H1 (cell line): ENCODE measurements around the gene VIPR2. TPM values are rescaled to one million over a fixed set of nuclear protein-coding genes. Genes with fewer than 3 reads are reported as not detected.

Experiments
- CTCF ChIA-PET: fragments of 300-600 bp; sonication (Branson Sonifier 250); formaldehyde crosslinking; loops from one replicate; lab custom pipeline; 2021; ENCODE audit not compliant: partially characterized antibody; lab: Charles Lee
- POLR2A ChIA-PET: fragments of 300-600 bp; sonication (Branson Sonifier 250); formaldehyde crosslinking; loops from one replicate; lab custom pipeline; 2021; ENCODE audit warnings: inconsistent platforms; ENCODE audit not compliant: partially characterized antibody; lab: Charles Lee
- DNase-seq, 2 experiments: peaks; one replicate each; pipeline versions ENCODE4 v3.0.0 to v3.0.0-alpha.2; 2010 to 2022; ENCODE audit warnings: low spot score in 2 of 2, low read depth in 1 of 2, mixed read lengths in 1 of 2
- FAIRE-seq: peaks from 2 replicates; lab custom pipeline; 2011; peaks lifted over from hg19 to GRCh38; lab: Jason Lieb, UNC
- H2AFZ ChIP-seq: 2 replicates; pipeline ENCODE4 v1.8.1; 2012; ENCODE audit warnings: low read length, inconsistent platforms
- H2AK5ac ChIP-seq: 2 replicates; pipeline ENCODE4 v1.6.1; 2013; ENCODE audit warnings: low read depth, low read length
- H2BK120ac ChIP-seq: replicated peaks from 2 replicates; pipeline ENCODE3; 2013; ENCODE audit warnings: low read depth, low read length, inconsistent platforms
- H2BK12ac ChIP-seq: 2 replicates; pipeline ENCODE4 v1.6.1; 2013; ENCODE audit warnings: low read depth, low read length
- H2BK15ac ChIP-seq: 2 replicates; pipeline ENCODE4 v1.6.1; 2013; ENCODE audit warnings: low read length
- H2BK20ac ChIP-seq: 2 replicates; pipeline ENCODE4 v1.6.1; 2013; ENCODE audit warnings: low read length
- H2BK5ac ChIP-seq: 2 replicates; pipeline ENCODE4 v1.6.1; 2013; ENCODE audit warnings: low read depth, low read length
- H3K14ac ChIP-seq: 2 replicates; pipeline ENCODE4 v1.6.1; 2013; ENCODE audit warnings: inconsistent platforms; ENCODE audit not compliant: insufficient read length
- H3K18ac ChIP-seq: 2 replicates; pipeline ENCODE4 v1.6.1; 2013; ENCODE audit warnings: low read length; ENCODE audit errors: extremely low read depth
- H3K23ac ChIP-seq: 2 replicates; pipeline ENCODE4 v1.6.1; 2013; ENCODE audit warnings: inconsistent platforms; ENCODE audit not compliant: insufficient read length
- H3K23me2 ChIP-seq: 2 replicates; pipeline ENCODE4 v1.6.1; 2013; ENCODE audit warnings: low read depth, low read length
- H3K27ac ChIP-seq: 2 replicates; pipeline ENCODE4 v1.6.1; 2011; ENCODE audit warnings: low read depth, low read length, inconsistent platforms
- H3K27me3 ChIP-seq, 4 experiments: replicated peaks in 1 of 4; 1 replicate in 1 of 4; 2 replicates in 3 of 4; pipeline versions ENCODE4 v1.6.1 to v1.8.1; 2011 to 2013; ENCODE audit warnings: low read length in 3 of 4, mild to moderate bottlenecking in 3 of 4, inconsistent platforms in 2 of 4, mixed read lengths in 2 of 4, moderate library complexity in 1 of 4; ENCODE audit not compliant: control insufficient read depth in 3 of 4, insufficient read depth in 3 of 4; ENCODE audit errors: extremely low read depth in 1 of 4
- H3K36me3 ChIP-seq, 4 experiments: 2 replicates each; pipeline versions ENCODE4 v1.6.1 to v1.8.1; 2011 to 2013; ENCODE audit warnings: mild to moderate bottlenecking in 4 of 4, low read length in 3 of 4, moderate library complexity in 2 of 4, control low read depth in 1 of 4, inconsistent platforms in 1 of 4; ENCODE audit not compliant: insufficient read depth in 4 of 4, control insufficient read depth in 2 of 4
- H3K4ac ChIP-seq: replicated peaks from 2 replicates; pipeline ENCODE3; 2013; ENCODE audit warnings: low read length, low read depth, mixed read lengths, inconsistent platforms; ENCODE audit not compliant: insufficient read length
- H3K4me1 ChIP-seq, 4 experiments: replicated peaks in 1 of 4; 1 replicate in 1 of 4; 2 replicates in 3 of 4; pipeline versions ENCODE4 v1.6.1 to v1.8.1; 2011 to 2013; ENCODE audit warnings: low read length in 3 of 4, inconsistent platforms in 2 of 4, mixed read lengths in 1 of 4; ENCODE audit not compliant: insufficient read depth in 4 of 4, control insufficient read depth in 3 of 4
- H3K4me2 ChIP-seq, 2 experiments: 2 replicates each; pipeline versions ENCODE4 v1.6.1 to v1.8.1; 2011 to 2013; ENCODE audit warnings: low read depth in 2 of 2, low read length in 2 of 2, control low read depth in 1 of 2, inconsistent platforms in 1 of 2, mild to moderate bottlenecking in 1 of 2; ENCODE audit not compliant: insufficient read depth in 1 of 2
- H3K4me3 ChIP-seq, 4 experiments: fragments of 200-600, 300-600 bp in 1 of 4; sonication (generic), shearing (Covaris generic), sonication (Bioruptor Twin) in 1 of 4; 2 replicates each; pipeline versions ENCODE4 v1.5.1 to v1.8.1; 2011 to 2016; ENCODE audit warnings: low read length in 4 of 4, low read depth in 3 of 4, control low read depth in 2 of 4, inconsistent platforms in 2 of 4, mild to moderate bottlenecking in 2 of 4, mixed read lengths in 1 of 4, moderate library complexity in 1 of 4; ENCODE audit not compliant: insufficient read depth in 2 of 4; ENCODE audit errors: extremely low read depth in 1 of 4
- H3K56ac ChIP-seq: replicated peaks from 2 replicates; pipeline ENCODE3; 2013; ENCODE audit warnings: low read depth, mild to moderate bottlenecking, mixed read lengths, low read length, inconsistent platforms; ENCODE audit not compliant: insufficient read length
- H3K79me1 ChIP-seq: 2 replicates; pipeline ENCODE4 v1.6.1; 2013; ENCODE audit warnings: low read depth, low read length, control low read depth
- H3K79me2 ChIP-seq, 2 experiments: 2 replicates each; pipeline versions ENCODE4 v1.6.1 to v1.8.1; 2012 to 2013; ENCODE audit warnings: low read length in 2 of 2, mild to moderate bottlenecking in 2 of 2, inconsistent platforms in 1 of 2; ENCODE audit not compliant: insufficient read depth in 2 of 2, control insufficient read depth in 1 of 2
- H3K9ac ChIP-seq, 4 experiments: replicated peaks in 1 of 4; 1 replicate in 1 of 4; 2 replicates in 3 of 4; pipeline versions ENCODE4 v1.6.1 to v1.8.1; 2011 to 2013; ENCODE audit warnings: low read depth in 3 of 4, low read length in 3 of 4, control low read depth in 2 of 4, mild to moderate bottlenecking in 2 of 4, moderate library complexity in 2 of 4, inconsistent platforms in 1 of 4; ENCODE audit errors: extremely low read depth in 1 of 4
- H3K9me3 ChIP-seq, 2 experiments: 2 replicates each; pipeline versions ENCODE4 v1.6.1 to v1.8.1; 2012 to 2013; ENCODE audit warnings: mild to moderate bottlenecking in 2 of 2, moderate library complexity in 2 of 2, control low read depth in 1 of 2, inconsistent platforms in 1 of 2, low read depth in 1 of 2, low read length in 1 of 2, mixed read lengths in 1 of 2; ENCODE audit not compliant: insufficient read depth in 2 of 2
- H4K20me1 ChIP-seq, 2 experiments: replicated peaks in 1 of 2; 2 replicates each; pipeline versions ENCODE3 to v1.8.1; 2011 to 2013; ENCODE audit warnings: inconsistent platforms in 2 of 2, low read length in 2 of 2, mild to moderate bottlenecking in 1 of 2; ENCODE audit not compliant: insufficient read depth in 2 of 2, control insufficient read depth in 1 of 2
- H4K5ac ChIP-seq: 2 replicates; pipeline ENCODE4 v1.6.1; 2013; ENCODE audit warnings: low read length, low read depth, mixed read lengths, inconsistent platforms; ENCODE audit not compliant: insufficient read length
- H4K8ac ChIP-seq: 2 replicates; pipeline ENCODE4 v1.8.0; 2013; ENCODE audit warnings: mild to moderate bottlenecking, moderate library complexity, low read length, inconsistent platforms; ENCODE audit not compliant: insufficient read depth; ENCODE audit errors: extremely low read depth
- H4K91ac ChIP-seq: replicated peaks from 2 replicates; pipeline ENCODE3; 2013; ENCODE audit warnings: low read length, mixed read lengths, inconsistent platforms; ENCODE audit not compliant: insufficient read length
- ASH2L ChIP-seq: fragments of 200-600, 300-600 bp; sonication (generic); IDR thresholded peaks from one replicate; pipeline ENCODE4 v1.7.1; 2017; ENCODE audit warnings: low read length
- CBX8 ChIP-seq: fragments of 300-800, 300-1000 bp; sonication (generic); IDR thresholded peaks from 2 replicates; pipeline ENCODE4 v1.7.1; 2016; ENCODE audit warnings: low read depth, low read length, borderline replicate concordance
- EP300 ChIP-seq, 2 experiments: IDR thresholded peaks; 1 replicate in 1 of 2; 2 replicates in 1 of 2; pipeline ENCODE4 v1.6.1; 2011 to 2012; ENCODE audit warnings: low read depth in 2 of 2, low read length in 2 of 2, mild to moderate bottlenecking in 2 of 2, borderline replicate concordance in 1 of 2, inconsistent platforms in 1 of 2, moderate library complexity in 1 of 2
- KDM4A ChIP-seq: IDR thresholded peaks from one replicate; pipeline ENCODE4 v1.7.1; 2012; ENCODE audit warnings: low read depth, mild to moderate bottlenecking, moderate library complexity, low read length, inconsistent platforms; ENCODE audit not compliant: severe bottlenecking
- MAX ChIP-seq: IDR thresholded peaks from 2 replicates; pipeline ENCODE4 v1.6.1; 2012; ENCODE audit warnings: inconsistent platforms
- RNF2 ChIP-seq: fragments of 200-900, 300-1000 bp; sonication (generic); IDR thresholded peaks from 2 replicates; pipeline ENCODE4 v1.7.1; 2016; ENCODE audit warnings: borderline replicate concordance, low read depth, mild to moderate bottlenecking, antibody characterized with exemption, low read length; ENCODE audit not compliant: poor library complexity, severe bottlenecking; ENCODE audit errors: missing control alignments
- SRF ChIP-seq: IDR thresholded peaks from 2 replicates; pipeline ENCODE4 v1.6.1; 2011; ENCODE audit warnings: mild to moderate bottlenecking, low read depth, low read length, moderate library complexity
- SUZ12 ChIP-seq: fragments of 200-600 bp; sonication (generic); IDR thresholded peaks from 2 replicates; pipeline ENCODE4 v1.6.1; 2012; ENCODE audit warnings: mild to moderate bottlenecking, inconsistent platforms, low read length, moderate library complexity, mixed read lengths
- TAF7 ChIP-seq: optimal IDR thresholded peaks from 2 replicates; pipeline ENCODE3; 2011; ENCODE audit warnings: low read depth, mild to moderate bottlenecking, inconsistent platforms, low read length, moderate library complexity, borderline replicate concordance
- WGBS, 2 experiments: shearing (Covaris generic) in 1 of 2; methylation state at CpG; one replicate each; pipeline versions ENCODE4 v1.1.6 to v1.1.7; 2013 to 2015; ENCODE audit warnings: low lambda C conversion rate in 2 of 2, mixed read lengths in 2 of 2, inconsistent platforms in 1 of 2, low coverage in 1 of 2, missing lambda C conversion rate in 1 of 2; ENCODE audit not compliant: insufficient replicate concordance in 2 of 2, insufficient coverage in 1 of 2, insufficient read length in 1 of 2; ENCODE audit errors: extremely low coverage in 1 of 2, missing lambda C conversion rate in 1 of 2; 5-methylcytosine and 5-hydroxymethylcytosine counted together
- polyA plus RNA-seq, 7 experiments: library from polyadenylated mRNA; depleted of rRNA in 3 of 7; stranded (reverse) in 5 of 7; unstranded in 2 of 7; fragments of >200 nt in 5 of 7; fragments of 200-250 nt in 2 of 7; gene quantifications; 1 replicate in 5 of 7; 2 replicates in 1 of 7; 4 replicates in 1 of 7; pipeline versions ENCODE4 v1.2.1 to v1.2.3, GENCODE V29; 2011 to 2013; ENCODE audit warnings: missing spikeins in 2 of 7, mixed read lengths in 2 of 7
- total RNA-seq: library from RNA; stranded (reverse); fragmentation: NEBNext Ultra II Directional; extraction: Animal tissue kit (Norgen Biotek cat#: 25700); gene quantifications from 2 replicates; pipeline ENCODE4 v1.2.1, GENCODE V29; 2021

VIPR2 gene
- total and polyA plus RNA-seq, 2 of the 8 experiments (the other 6 are each of a cell fraction or from before 2014, with no cell fraction given) = 2.4 to 6.3 TPM

DNA sequence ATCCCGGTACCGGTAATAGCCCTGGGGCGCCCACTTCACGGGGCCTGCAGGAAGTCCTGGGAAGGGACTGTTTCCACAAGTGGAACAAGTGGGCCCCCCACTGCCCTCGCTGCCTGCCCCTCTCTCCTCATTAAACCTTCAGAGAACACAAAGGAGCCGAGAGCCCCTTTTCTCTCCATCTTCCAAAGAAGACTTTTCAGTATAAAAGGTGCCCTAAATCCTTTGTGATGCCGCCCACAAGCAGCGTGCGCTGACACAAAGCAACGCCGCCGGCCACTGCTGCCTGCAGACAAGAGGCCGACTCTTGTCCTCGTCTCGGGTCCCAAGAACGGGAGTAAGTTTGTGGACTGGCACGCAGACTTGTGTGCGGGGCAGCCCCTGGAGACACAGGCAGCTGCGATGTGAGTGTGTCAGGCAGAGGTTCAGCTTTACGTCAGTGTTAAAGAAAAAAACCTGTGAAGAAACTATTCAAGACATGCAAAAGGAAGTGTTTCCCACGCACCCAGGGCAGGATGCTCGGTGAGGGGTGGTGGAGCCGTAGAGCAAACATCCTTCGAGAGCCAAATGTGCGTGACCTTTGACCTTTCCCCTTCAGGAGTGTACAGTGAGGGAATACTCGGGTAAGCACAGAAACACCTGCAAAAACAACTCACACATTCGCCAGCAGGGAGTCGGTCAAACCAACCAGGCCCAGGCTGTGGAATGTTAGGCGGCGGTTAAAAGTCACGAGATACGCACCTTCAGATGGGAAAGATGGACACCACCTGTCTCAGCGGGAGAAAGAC is 118.2 kb downstream of the VIPR2 start:
- H3K18ac ChIP-seq = no peak overlapping the region; the same call in 1 of the 2 replicates
- H2BK12ac ChIP-seq = no peak overlapping the region
- no peak overlapping the region for H3K9ac ChIP-seq
- H2BK120ac ChIP-seq = no peak overlapping the region
- H3K27ac ChIP-seq = no peak overlapping the region
- H3K23me2 ChIP-seq = peaks cover 11% of the 10 kb centered on the region; the same call in 1 of the 2 replicates
- H3K27me3 ChIP-seq = peaks cover 0 to 3% (median 1%) of the 10 kb centered on the region in 4 experiments; a peak in 2 of 7 replicates
- DNase-seq (no peak), FAIRE-seq (no peak)
- POLR2A ChIA-PET = no interaction called here
- no peak overlapping the region for H4K5ac ChIP-seq
- H2AK5ac ChIP-seq = no peak overlapping the region
- H3K4me2 ChIP-seq = peak overlapping the region in 1 of 2 experiments; percentile 11; a peak in 1 of 4 replicates
- no peak overlapping the region for H3K14ac ChIP-seq
- H3K4ac ChIP-seq = no peak overlapping the region
- peaks cover 0 to 12% (median 9%) of the 10 kb centered on the region in 4 experiments; a peak in 4 of 7 replicates for H3K4me1 ChIP-seq
- H3K36me3 ChIP-seq = no peaks in the 10 kb centered on the region
- no peak overlapping the region for H2BK15ac ChIP-seq
- 0 out of 2 replicates have a peak overlapping the region, but pooled peaks have one; percentile 64 for H4K8ac ChIP-seq
- no peak overlapping the region for H4K91ac ChIP-seq
- H3K23ac ChIP-seq = no peak overlapping the region
- TF ChIP-seq TAF7 = no peak
- TF ChIP-seq EP300 (IDR thresholded peaks at IDR 0.05; ENCODE audit: borderline replicate concordance in 1 of 2, low read depth in 2 of 2, low read length in 2 of 2) = no peak
- TF ChIP-seq RNF2 = no peak
- no peak for TF ChIP-seq CBX8
- TF ChIP-seq SUZ12 = no peak
- TF ChIP-seq SRF = no peak
- no peak for TF ChIP-seq ASH2L
- no peak for TF ChIP-seq KDM4A
- no peak for TF ChIP-seq MAX
- TF ChIP-seq, all 59 proteins: peak for 0
- Histone ChIP-seq H2AFZ (no peak overlapping the region), H3K9me3 (no peaks in the 10 kb centered on the region), H2BK20ac (no peak overlapping the region), H3K79me1 (0 out of 2 replicates have a peak, but pooled peaks cover 2% of the 10 kb centered on the region), H2BK5ac (no peak overlapping the region), H3K79me2 (no peaks in the 10 kb centered on the region), H3K56ac (no peak overlapping the region), H4K20me1 (no peaks in the 10 kb centered on the region), H3K4me3 (no peak overlapping the region)
- CTCF ChIA-PET = interaction anchor here (0.8 to 1.6 kb wide), 7 partner anchors 10 to 118 kb away, joined by 3 to 4 read pairs (median 3); partner anchors contain the start of gene VIPR2
- WGBS, 2 experiments = 78% methylated on average over 33 of the region's 33 CpGs; no CpG with 5 or more reads in 1 of the 2 experiments
